Stimulated activated CD4-positive, alpha-beta T cell treated with anti-CD3 and anti-CD28 coated beads, Interleukin-2, amount 100 ng/mL, for 4 hours (primary cell): ENCODE data around the gene METTL9.
A peak's percentile ranks its signal among the peaks of the same experiment; 100 is the strongest.
"Not testable (repeated sequence)": the region's sequence is repeated elsewhere in the genome, so short reads cannot be mapped to it uniquely, and the experiment has no call there.

Source experiments
- DNase-seq: peaks from one replicate; pipeline ENCODE4 v3.0.0-alpha.2; 2020; ENCODE audit warnings: low read depth

Gene METTL9

GRCh38 chr16:21599122-21600030, at the start of gene METTL9:
METTL9 (plus strand) TSS chr16:21599577; CDS start chr16:21599734, 157 bp downstream.
- DNase-seq, result peak; percentile 91

GRCh38 chr16:21549975-21550374, 49.4 kb upstream of the METTL9 start:
- not testable (repeated sequence) for DNase-seq

- not testable (repeated sequence) for DNase-seq
Observed at GRCh38 chr16:21550435-21550834, 48.9 kb upstream of the METTL9 start.

DNA sequence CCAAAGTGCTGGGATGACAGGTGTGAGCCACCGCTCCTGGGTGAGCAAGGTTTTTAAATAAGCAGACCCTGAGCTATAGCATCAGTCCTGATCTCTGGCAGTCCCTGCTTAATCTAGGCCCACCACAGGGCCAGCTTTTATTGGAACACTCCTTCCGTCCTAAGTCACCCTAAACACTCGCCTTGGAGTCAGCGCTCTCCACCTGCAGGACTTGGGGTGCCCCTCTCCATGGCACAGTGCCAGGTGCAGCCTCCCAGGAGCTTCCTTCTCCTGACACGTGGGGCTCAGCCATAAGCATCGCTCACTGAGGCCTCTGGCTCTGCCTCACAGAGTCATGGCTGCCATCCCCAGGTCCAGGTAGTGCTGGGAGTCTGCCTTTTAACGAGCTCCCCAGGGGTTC, 48.3 kb upstream of the METTL9 start:
- not testable (repeated sequence) for DNase-seq

- DNase-seq, result not testable (repeated sequence)
Observed at GRCh38 chr16:21551600-21551999, 47.8 kb upstream of the METTL9 start.

GRCh38 chr16:21553481-21554296, 45.7 kb upstream of the METTL9 start:
- not testable (repeated sequence) for DNase-seq

- peak; percentile 86 for DNase-seq
Observed at GRCh38 chr16:21554795-21555585, 44.4 kb upstream of the METTL9 start.

GRCh38 chr16:21555621-21556020, 43.8 kb upstream of the METTL9 start:
- not testable (repeated sequence) for DNase-seq

- not testable (repeated sequence) for DNase-seq
Observed at GRCh38 chr16:21556026-21556595, 43.3 kb upstream of the METTL9 start.

DNA sequence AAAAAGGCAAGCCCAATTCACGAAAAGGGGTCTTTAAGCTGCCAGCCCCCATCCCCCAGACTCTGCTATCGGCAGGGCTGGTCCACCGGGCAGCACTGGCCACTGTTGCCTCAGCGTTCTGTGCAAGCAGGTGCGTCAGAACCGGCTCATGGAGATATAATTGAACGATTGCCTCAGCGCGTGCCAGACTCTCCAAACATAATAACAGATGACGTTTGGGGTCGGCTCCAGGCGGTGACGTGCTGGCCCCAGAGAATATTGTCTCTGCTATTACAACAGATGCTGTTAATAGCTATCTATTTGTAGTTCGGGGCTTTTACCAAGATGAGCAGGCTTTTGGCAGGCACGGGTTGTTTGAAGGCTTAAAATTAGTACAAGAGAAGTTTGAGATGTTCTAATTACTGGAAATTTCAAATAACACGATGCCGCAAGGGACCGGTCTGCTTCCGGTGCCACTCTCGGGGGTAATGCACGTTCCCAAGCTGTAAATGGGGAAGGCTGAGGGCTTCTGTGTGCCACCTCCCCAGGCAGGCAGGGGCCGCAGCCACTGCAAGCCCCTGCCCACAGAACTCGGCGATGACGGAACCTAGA, 42.6 kb upstream of the METTL9 start:
- not testable (repeated sequence) for DNase-seq

DNA sequence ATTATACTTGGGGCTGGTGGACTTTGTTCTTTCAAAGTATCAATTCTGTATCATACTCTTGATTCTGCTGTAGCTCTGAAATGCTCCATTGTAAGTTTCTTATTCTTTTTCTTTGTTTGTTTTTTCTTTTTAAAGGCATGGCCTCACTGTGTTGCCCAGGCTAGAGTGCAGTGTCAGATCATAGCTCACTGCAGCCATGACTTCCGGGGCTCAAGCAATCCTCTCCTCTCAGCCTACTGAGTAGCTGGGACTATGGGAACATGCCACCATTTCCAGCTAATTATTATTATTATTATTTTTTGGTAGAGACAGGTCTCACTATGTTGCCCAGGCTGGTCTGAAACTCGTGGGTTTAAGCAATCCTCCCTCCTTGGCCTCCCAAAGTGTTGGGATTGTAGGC, 38.9 kb upstream of the METTL9 start:
- DNase-seq, result no peak

DNA sequence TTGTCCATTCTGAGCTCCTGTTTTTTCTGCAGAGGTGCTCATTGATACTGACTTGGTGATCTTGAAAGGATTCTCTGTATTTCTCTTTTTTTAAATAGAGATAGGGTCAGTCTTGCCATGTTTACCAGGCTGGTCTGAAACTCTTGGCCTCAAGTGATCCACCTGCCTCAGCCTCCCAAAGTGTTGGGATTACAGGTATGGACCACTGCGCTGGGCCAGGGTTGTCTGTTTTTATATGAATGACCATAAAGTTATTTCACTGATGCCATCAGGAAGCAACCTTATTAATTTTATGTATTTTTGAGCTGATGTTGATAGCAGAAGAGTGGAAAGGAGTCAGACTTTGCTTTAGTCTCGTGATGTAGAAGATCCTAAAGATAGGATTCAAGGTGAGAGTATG, 35.7 kb upstream of the METTL9 start:
- no peak for DNase-seq

DNA sequence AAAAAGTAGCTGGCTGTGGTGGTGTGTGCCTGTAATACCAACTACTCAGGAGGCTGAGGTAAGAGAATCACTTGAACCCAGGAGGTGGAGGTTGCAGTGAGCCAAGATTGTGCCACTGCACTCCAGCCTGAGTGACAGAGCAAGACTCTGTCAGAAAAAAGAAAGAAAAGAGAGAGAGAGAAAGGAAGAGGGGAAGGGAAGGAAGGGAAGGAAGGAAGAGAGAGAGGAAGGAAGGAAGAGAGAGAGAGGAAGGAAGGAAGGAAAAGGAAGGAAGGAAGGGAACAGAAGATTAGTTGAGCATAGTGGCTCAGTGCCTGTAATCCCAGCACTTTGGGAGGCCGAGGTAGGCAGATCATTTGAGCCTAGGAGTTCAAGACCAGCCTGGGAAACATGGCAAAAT, 35.0 kb upstream of the METTL9 start:
- DNase-seq, result not testable (repeated sequence)

DNA sequence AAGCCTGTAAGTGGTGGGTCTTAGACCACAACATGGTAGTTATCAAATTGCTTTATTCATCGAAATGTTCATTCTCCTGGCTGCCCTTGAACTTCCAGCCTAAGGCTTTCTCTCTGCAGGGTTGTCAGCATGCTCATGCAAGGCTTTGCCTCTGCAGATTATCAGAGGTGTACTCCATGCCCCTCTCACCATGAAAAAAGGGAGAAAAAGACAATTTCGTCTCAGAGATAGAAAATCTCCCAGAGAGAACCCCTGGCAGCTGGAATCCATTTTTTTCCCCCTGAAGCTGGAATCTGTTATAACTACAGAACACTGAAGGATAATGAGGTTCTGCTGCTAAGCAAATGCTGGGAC, 33.9 kb upstream of the METTL9 start:
- DNase-seq, result no peak

- no peak for DNase-seq
Observed at GRCh38 chr16:21565861-21566669, 33.3 kb upstream of the METTL9 start.

DNA sequence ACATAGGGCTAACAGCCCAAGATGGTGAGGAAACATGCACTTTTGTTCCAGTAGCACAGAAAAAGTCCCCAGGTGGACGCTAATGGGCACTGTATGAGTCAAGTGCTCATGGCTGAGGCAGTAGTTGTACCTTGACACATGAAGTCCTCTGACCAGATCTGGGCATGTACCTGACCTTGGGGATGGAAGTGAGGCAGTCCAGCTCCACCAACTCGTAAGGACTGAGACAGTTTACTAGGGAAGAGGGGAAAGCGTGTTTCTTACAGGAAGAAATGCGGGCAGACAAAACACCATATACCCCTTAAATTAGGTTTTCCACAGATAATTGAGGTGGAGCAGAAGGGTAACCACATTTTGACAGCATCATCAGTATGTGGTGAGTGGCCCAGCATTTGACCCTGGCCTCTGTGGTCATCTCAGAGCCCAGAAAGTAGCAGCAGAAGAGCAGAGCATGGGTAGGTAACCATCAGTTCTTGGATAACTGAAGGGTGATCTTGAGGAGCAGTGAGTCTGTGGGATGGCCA, 32.4 kb upstream of the METTL9 start:
- no peak for DNase-seq

- not testable (repeated sequence) for DNase-seq
Observed at GRCh38 chr16:21567496-21567895, 31.9 kb upstream of the METTL9 start.

- DNase-seq, result no peak
Observed at GRCh38 chr16:21568502-21569189, 30.7 kb upstream of the METTL9 start.

DNA sequence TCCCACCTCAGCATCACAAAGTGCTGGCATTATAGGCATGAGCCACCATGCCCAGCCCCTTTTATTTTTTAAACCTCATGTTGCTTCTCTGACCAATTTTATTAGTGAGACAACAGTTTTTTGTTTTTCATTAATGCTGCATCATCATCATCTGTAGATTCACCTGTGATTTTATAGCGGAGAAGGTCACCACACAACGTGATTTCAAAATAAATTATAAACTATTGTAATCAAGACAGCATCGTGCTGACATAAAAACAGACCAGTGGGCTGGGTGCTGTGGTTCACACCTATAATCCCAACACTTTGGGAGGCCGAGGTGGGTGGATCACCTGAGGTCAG, 28.7 kb upstream of the METTL9 start:
- no peak for DNase-seq

GRCh38 chr16:21573506-21573905, 25.9 kb upstream of the METTL9 start:
- DNase-seq, result not testable (repeated sequence)
